Stimulated activated CD8-positive, alpha-beta memory T cell treated with anti-CD3 and anti-CD28 coated beads, Interleukin-2, amount 100 ng/mL, for 1 hour (primary cell): ENCODE results near the gene FBXW11.
A peak's percentile ranks its signal among the peaks of the same experiment; 100 is the strongest.
"Not testable (repeated sequence)": the region's sequence is repeated elsewhere in the genome, so short reads cannot be mapped to it uniquely, and the experiment has no call there.

Experiments used
- DNase-seq, 2 donors: peaks; one replicate each; pipeline ENCODE4 v3.0.0-alpha.2; 2020; ENCODE audit warnings: low read depth in 2 of 2

FBXW11 gene

DNA sequence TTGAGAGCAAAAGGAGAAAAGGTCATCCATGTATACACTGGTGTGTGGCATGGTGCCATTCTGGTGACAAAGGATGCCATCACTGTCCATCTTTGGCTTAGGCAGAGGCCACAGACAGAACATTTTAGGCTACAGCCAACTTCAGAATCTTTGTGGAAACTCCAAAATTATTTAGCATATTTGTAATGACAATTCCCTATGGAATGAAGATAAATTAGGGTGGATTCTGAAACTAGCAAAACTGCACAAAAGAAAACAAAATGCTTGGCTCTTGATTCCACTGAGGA is 92.5 kb downstream of the FBXW11 start:
- DNase-seq, result no peak

DNA sequence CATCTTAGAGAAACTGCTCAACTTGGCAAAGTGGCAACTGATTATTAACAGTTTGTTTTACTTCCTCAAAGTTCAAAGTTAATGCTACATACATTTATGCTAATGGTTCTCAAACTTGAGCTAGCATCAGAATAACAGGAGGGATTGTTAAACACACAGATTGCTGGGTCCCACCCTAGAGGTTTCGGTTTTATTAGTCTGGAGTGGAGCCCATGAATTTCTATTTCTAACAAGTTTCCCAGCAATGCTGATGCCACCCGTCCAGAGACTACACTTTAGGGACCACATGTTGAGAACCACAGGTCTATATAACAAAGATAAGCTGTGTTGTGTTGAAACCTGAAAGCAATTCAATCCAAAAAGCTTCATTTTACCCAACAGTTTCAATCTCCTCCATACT is 95.3 kb downstream of the FBXW11 start:
- no peak for DNase-seq

DNA sequence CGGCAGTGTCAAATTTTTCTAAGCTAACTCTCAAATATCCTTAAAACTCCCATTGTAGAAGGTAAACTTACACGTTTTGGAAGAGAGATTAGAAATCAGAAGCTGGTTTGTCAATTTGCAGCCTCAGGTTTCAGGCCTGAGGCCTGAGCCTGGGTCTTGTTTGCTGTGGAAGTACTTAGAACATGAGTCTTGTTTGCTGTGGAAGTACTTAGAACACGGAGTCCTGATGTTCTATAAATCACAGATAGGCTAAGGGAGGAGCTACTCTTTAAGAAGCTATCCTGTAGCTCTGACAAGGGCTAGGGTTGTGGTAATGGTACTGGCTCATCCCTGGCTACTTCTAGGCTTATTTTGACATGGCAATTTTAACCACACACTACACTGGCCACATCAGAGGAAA is 97.8 kb downstream of the FBXW11 start:
- no peak for DNase-seq

DNA sequence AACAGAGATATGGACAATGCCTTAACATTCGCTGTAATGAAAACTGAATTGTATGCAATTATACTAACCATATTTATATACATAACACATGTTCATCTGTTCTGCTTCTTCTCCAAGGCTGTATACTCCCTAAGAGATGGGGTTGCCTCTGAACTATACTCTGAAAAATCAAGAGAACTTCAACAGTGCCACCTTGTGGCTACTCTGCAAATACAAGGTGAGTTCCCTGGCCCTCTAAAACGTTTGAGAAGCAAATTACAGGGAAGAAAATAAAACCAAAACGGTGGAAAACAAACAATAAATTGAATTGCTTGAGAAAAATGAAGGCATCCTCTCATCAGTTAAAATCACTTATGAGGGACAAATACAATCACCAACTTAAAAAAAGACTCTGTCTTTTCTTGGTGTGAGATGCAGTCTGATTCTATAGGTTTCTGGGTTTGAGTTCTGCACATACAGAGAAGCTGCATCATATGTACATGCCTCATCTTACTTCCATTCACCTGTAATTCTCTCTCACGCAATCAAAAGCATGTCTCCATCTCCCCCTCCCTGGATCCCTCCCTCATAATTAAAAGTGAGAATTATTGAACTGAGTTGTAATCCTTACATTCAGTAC is 98.6 kb downstream of the FBXW11 start:
- DNase-seq, result peak in 1 of 2 donors; percentile 10

DNA sequence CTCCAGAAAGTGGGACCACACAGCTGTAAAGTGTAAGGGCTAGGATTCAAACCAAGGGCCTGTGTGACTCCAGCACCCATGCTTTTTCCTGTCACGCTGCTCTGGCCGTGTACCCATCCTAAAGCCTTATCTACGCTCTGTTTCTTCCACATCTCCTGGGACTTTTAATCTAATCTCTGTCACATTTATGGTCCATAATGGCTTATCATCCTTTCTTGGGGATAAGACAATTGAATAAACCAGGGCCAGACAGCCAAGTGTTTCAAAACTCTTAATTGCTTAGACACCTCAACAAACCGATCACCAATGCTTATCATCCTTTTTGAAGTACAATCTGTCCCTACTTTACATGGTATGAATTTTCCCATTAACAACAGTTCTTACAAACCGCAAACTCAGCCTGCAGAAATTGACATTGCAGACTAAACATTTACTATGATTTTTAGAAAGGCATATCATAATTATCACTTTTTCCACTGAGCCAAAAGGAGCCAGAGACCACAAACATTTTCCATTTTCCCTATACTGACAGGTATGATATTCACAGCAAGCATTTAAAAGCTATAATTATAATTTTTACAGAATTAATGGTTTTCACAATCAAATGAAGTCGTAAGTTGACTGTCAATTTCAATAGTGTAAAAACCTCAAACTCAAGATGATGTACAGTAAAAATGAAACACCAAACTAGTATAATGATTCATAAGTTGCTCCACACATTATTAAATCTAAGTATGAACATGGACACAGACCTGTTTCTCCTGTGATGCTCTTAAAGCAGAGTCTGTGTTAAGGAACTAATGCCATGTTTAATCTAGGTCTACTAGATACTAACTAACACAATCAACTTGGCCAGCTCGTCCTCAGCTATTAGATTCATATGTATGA is 99.5 kb downstream of the FBXW11 start:
- no peak for DNase-seq

DNA sequence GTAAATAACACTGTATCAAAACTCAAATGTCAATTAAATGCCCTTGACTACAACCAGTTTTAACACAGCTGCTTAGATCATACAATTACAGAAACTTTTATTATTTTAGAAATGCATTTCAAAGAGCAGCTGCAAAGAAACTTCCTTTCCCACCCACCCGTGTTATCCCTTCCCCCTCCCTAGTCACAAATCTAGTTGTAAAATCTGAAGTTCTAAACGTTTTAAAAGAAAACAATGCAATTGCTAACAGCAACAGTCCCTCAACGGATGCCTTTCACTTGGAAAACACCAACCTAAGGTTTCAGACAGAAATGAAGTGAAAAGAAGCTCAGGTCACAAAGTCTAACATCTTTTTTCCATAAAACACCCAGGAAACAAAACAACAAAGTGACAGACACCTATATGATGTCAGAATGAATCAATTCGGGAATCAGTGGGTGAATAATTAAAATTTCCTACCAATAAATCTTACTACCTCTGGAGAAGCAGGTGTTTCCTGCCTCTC is 100.3 kb downstream of the FBXW11 start:
- no peak for DNase-seq

DNA sequence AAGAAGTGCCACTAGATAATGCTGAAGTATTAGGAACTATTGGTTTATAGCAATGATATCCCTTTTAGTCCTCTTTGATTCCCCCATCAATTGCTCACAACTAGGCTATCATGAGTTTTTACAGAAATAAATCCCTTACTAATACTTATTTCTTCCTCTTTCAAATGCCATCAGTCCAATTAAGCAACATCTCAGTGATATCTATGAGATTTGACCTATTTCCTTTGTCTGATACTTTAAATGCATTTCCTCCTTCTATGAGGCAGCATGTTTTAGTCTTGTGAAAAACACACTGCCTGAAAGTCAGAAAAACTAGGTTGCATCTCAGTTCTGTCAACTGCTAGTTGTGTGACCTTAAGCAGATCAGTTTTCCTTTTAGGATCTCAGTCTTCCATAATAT is 101.6 kb downstream of the FBXW11 start:
- DNase-seq, result no peak

DNA sequence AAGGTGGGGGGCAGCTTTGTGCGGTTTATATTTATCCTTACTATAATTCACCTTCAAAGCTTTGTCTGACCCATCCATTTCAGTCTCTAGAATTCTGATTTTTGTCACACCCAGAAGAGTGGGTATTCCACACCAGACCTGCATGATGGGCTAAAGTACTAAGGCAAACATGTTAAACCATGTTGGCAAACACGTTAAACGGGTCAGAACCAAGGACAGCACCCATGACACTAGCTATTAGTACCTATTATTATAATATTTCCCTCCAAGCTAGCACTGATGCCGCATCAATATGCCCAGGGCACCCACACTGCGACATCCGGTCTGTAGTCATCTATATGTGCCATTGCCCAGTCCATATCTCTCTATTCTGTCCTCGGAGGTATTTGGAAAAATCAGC is 104.7 kb downstream of the FBXW11 start:
- DNase-seq, result no peak

DNA sequence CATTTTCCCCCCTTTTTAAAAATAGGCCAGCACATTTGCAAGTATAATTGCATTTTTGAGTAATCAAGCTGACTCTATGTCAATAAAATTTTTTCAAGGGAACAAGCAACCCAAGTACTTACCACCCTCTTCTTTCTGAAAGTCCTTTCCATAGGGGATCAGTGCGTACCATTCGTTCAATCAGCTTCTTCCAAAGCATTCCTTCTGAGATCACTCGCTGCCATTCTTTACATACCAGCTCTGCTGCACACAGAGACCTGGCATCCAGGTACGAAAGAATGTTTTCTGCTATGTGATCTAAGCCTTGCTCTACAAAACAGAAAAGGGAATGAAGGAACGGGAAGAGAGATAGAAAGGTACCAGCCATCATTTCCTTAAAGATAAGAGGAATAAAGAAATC is 106.6 kb downstream of the FBXW11 start:
- DNase-seq, result no peak

DNA sequence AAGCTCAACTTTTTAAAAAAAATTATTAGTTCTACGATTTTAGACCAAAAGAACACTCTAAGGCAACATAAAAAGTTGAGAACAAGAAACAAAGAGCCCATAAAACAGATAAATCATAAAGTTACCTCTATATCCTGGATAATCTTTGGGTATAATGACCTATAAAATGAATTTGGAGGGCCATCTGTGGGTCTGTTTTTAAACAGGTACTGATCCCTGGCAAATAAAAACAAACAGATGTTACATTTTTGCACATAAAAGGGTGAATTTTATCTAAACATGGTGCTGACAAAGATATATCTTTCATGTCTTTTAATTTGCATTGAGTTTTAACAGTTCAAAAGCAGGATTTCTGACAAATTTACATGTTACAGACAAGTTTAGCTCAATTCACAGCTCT is 107.6 kb downstream of the FBXW11 start:
- no peak for DNase-seq

DNA sequence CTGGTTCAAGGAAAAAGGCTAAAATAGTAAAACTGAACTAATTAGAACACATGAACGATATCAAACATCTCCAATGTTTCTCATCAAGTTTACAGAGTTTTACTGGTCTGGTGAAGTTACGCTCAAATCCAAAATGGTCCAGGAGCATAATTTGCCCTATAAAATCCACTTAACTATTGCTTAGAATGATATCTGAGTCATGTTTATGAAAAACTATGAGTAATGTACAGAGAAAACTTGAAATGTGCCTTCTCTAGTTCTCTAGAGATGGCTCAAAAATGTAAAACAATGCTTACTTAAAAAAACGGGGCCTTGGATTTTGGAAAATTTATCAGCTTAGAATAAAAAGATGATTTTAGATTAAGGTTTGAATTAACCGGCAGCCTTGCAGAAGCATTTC is 108.1 kb downstream of the FBXW11 start:
- no peak for DNase-seq

DNA sequence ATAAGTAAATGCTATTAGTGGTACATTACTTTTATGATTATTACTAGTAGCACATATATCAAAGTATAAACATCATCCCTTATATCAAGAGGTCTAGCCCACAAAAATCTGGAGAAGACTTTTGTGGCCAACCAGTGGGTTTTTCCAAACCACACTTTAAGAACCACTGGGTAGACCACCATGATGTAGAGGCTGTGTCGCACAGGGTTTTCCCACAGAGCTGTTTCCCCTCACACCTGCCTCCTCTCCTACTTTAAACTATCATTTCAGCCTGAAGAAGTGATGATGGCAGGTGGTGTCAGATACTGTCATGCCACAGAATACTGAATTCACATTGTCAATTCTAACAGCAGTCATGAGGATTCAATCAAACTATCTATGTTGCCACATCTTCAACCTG is 109.2 kb downstream of the FBXW11 start:
- DNase-seq, result peak in 1 of 2 donors; percentile 2

DNA sequence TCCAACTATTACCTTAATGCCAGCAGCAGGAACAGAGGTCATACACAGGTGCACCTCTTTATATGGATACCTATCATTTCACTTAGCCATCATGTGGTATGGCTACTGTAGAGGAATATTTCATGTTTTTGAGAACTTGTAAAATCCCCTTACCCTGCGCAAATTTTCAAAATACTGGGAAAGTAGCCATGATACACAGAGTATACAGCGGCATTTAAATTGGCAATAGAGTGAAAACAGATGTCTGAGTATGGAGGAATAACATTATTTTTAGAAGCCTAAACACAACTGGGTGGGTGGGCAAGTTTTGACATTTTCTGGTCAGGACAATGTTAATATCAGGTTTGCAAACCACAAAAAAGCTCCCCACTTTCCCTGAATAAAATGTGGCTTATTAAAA is 111.4 kb downstream of the FBXW11 start:
- DNase-seq, result no peak

DNA sequence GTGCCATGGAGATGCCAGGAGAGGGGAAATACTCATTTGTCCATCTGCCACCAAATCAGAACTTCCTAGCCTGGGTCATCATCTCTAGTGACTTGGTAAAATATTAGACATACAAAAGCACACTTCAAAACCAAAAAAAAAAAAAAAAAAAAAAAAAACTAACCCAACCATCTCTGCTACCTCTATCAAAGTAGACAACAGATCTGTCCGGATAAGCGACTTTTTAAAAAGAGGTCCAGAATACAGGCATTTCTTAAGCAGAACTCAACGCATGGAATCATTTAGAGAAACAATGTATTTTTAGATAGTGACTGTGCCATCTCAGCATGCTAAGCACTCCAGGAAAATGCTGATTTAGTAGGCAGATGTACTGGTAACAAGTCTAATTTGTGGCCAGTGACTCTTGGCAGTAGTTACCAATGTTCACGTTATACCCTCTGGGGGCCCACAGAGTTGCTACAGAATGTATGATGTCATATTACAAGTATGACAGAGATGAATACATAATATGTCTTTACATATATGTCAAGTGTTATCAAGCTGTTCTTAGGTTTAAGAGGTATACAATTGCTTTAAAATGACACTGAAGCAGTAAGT is 113.0 kb downstream of the FBXW11 start:
- DNase-seq, result no peak

DNA sequence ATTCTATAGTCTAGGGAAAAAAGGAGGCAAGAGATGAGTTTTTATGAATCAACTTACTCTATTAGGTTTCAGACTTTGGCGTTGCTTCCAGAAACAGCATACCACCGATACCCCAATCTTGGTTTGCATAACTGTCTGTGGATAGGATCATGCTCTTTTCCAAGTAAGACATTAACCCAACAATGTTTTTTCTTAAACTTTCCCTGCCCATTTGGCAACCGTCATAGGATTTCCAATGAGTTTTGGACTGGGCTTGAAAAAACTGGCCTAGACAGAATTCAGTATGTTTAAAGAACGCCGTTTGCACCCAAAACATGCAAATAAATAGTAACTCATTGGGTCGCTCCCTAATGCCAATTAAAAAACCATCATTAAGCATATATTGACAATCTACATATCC is 114.8 kb downstream of the FBXW11 start:
- no peak for DNase-seq

DNA sequence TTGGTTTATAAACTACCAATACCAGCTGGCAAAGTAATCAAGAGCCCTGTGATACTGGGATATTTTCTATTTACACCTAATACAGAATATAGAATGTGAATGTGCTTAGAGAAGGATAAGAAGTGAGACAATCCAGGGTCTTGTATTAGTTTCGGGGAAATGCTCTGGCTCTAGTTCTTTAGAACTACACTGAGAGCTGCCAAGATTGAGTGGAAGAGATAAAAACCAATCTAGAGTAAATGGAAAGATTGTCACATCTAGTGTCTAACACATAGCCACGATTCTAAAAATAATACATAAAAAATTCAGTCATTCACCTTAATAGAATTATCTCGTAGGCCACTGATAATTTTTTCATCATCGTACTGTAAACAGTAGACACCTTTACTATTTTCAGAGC is 115.3 kb downstream of the FBXW11 start:
- no peak for DNase-seq

DNA sequence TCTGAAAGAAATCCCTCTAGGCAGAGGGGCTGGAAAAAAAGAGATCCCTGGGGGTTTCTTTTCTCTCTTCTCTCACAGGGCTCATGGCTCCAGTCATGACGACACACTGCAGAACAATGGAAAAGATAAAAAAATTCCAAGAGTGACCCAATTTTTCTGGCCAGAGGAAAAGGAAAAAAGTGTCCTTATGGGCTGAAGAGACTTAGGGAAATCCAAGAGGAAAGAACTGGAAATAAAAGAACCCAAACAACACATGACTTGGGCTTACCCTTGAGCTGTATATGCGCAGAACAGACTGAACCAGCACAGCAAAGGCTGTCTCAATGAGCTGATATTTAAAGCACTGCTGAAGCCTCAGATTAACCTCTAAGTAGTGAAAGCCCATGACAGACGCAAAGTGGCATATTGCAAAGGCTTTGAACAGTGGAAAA is 118.4 kb downstream of the FBXW11 start:
- DNase-seq, result no peak

DNA sequence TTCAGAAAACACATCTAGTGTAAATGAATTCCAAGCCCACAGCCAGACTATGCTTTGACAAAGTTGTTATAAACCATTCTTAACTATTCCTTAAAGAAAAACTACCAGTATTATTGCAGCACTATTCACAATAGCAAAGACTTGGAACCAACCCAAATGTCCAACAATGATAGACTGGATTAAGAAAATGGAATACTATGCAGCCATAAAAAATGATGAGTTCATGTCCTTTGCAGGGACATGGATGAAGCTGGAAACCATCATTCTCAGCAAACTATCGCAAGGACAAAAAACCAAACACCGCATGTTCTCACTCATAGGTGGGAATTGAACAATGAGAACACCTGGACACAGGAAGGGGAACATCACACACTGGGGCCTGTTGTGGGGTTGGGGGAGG is 120.4 kb downstream of the FBXW11 start:
- DNase-seq, result not testable (repeated sequence)

DNA sequence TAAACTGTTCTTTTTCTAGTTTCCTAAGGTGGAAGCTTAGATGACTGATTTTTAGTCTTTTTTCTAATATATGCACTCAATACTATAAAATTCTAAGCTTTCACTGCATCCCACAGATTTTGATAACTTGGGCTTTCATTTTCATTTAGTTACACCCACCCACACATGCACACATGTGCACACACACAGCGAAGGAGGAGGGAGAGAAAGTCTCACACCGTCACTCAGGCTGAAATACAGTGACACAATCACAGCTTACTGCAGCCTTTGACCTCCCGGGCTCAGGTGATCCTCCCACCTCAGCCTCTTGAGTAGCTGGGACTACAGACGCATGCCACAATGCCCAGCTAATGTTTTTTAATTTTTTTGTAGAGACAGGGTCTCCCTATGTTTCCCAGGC is 124.3 kb downstream of the FBXW11 start:
- no peak for DNase-seq

DNA sequence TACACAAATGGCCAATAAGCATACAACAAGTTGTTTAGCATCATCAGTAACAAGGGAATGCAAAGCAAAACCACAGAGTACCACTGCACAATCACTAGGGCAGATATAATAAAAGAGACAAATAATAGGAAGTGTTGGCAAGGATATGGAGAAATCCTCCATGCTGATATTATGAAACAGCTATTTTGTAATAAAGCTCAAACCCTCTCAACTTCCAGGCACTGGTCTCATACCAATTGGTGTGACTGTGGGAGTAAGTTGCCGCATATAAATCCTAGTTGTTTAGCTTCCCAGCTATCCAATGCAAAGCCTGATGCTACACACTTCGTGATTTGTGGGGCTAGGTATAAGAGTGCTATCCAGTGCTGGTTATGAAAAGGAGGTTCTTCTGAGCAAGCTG is 132.2 kb downstream of the FBXW11 start:
- DNase-seq, result no peak

DNA sequence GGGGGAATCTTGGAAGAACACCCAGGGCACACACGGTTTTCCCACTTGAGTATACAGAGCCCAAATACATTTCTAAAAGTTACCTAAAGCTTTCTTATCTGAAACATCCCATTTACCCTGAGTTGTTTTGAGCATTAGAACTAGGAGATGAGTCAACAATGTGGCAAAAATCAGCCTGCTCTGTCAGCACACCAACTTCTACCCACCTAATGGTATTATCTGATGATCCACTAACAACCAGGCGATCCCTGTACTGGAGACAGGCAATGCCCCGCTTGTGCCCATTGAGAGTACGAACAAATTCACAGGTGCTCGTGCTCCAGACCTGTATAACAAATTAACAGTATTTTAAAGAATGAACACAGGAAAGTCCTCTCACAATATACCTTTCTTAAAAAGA is 133.8 kb downstream of the FBXW11 start:
- no peak for DNase-seq

DNA sequence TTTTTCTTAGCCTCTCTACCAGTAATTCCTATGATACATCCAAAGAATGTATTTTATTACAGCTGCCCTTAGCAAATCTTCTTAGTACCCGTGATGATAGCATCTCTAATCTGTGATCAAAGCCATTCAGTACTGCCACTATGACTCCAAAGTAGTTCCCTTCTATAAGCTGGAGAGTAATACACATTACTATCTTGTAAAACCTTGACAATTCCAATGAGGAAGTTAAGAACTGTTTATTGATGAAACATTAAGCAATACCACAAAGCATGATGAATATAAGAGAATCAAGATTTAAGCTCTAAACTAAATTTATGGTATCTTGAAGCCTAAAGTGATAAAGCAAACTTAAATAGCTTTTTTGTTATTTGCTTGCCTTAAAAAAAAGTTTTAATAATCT is 134.7 kb downstream of the FBXW11 start:
- no peak for DNase-seq

DNA sequence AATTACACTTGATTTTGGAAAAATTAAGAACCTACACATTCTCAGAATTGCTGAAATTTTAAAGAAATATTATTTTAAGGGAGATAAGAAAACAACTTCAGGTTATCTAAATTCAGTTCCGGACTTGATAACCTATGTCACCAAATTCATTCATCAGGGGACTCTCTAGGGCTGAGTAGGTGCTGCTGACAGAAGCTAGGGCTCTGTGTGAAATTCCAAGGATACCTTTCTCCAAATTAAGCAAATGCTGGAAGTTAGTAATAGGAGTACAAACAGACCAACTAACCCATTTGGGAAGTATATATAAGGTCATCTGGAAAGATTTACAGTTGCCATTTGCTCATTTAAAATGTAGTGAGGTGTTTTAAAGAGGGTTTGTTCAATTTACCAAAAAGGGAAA is 136.5 kb downstream of the FBXW11 start:
- no peak for DNase-seq
